ENCODE results near the gene TMEM19.

DNA sequence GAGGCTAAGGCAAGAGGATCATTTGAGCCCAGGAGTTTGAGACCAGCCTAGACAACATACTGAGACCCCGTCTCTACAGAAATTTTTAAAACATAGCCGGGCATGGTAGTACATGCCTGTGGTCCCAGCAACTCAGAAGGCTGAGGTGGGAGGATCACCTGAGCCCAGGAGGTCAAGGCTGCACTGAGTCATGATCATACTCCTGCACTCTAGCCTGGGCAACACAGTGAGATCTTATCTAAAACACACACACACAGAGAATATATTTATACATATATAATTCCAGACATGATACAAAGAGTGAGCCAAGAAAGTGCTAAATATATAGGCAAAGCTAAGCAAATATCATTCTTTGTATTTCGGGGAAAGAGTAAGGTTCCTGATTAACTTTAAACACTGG is 31.7 kb upstream of the TMEM19 start:
- TF ChIP-seq EZH2 (IDR thresholded peaks at IDR 0.05; ENCODE audit: insufficient read depth, poor library complexity, severe bottlenecking) (no peak), EZH2phosphoT487 (IDR thresholded peaks at IDR 0.05; ENCODE audit: insufficient read depth, low read depth) (no peak)
